OCI-LY1 (cell line): ENCODE results near the gene ACTN4.

Experiments used
- H2AFZ ChIP-seq: fragments of 200-600 bp; sonication (generic), shearing (Covaris generic); 2 replicates; pipeline ENCODE4 v1.6.0; 2014; ENCODE audit warnings: antibody characterized with exemption, mild to moderate bottlenecking, low read length
- H3F3A ChIP-seq: fragments of 200-600 bp; sonication (generic), shearing (Covaris generic); 2 replicates; pipeline ENCODE4 v1.6.0; 2014; ENCODE audit warnings: mild to moderate bottlenecking, antibody characterized with exemption, low read length, moderate library complexity; ENCODE audit not compliant: insufficient read depth
- H3K27ac ChIP-seq: fragments of 200-600 bp; sonication (generic); 2 replicates; pipeline ENCODE4 v1.5.1; 2014; ENCODE audit warnings: low read length, mixed run types, mild to moderate bottlenecking, low read depth; ENCODE audit not compliant: poor library complexity, severe bottlenecking
- H3K27me3 ChIP-seq: fragments of 200-600 bp; sonication (generic); 2 replicates; pipeline ENCODE4 v1.6.0; 2014; ENCODE audit warnings: antibody characterized with exemption, mild to moderate bottlenecking, low read length, moderate library complexity; ENCODE audit not compliant: insufficient read depth
- H3K36me3 ChIP-seq: fragments of 200-600 bp; sonication (generic); 2 replicates; pipeline ENCODE4 v1.6.1; 2014; ENCODE audit warnings: mild to moderate bottlenecking, antibody characterized with exemption, low read length, moderate library complexity, mixed read lengths; ENCODE audit not compliant: insufficient read depth
- H3K4me1 ChIP-seq: fragments of 200-600 bp; sonication (generic); 2 replicates; pipeline ENCODE4 v1.5.1; 2014; ENCODE audit warnings: mild to moderate bottlenecking, low read length, moderate library complexity; ENCODE audit not compliant: insufficient read depth, severe bottlenecking
- H3K4me2 ChIP-seq: fragments of 200-600 bp; sonication (generic), shearing (Covaris generic); 2 replicates; pipeline ENCODE4 v1.6.1; 2014; ENCODE audit warnings: low read length
- H3K4me3 ChIP-seq: fragments of 200-600 bp; sonication (generic); 2 replicates; pipeline ENCODE4 v1.5.1; 2014; ENCODE audit warnings: low read length, low read depth, mild to moderate bottlenecking, mixed read lengths; ENCODE audit not compliant: poor library complexity, severe bottlenecking
- H3K79me2 ChIP-seq: fragments of 200-600 bp; shearing (Covaris generic); 2 replicates; pipeline ENCODE4 v1.6.1; 2016; ENCODE audit warnings: mixed run types, low read length, mixed read lengths; ENCODE audit not compliant: insufficient read depth
- H3K9ac ChIP-seq: fragments of 200-600 bp; sonication (generic), shearing (Covaris generic); 2 replicates; pipeline ENCODE4 v1.6.1; 2014; ENCODE audit warnings: mild to moderate bottlenecking, low read length, mixed read lengths
- H3K9me2 ChIP-seq: fragments of 200-600 bp; sonication (generic), shearing (Covaris generic); 2 replicates; pipeline ENCODE4 v1.6.1; 2014; ENCODE audit warnings: low read depth, mild to moderate bottlenecking, low read length, mixed read lengths
- H3K9me3 ChIP-seq: fragments of 200-600 bp; shearing (Covaris generic); 2 replicates; pipeline ENCODE4 v1.6.1; 2014; ENCODE audit warnings: low read length, mixed read lengths
- H4K20me1 ChIP-seq: fragments of 200-600 bp; sonication (generic), shearing (Covaris generic); 2 replicates; pipeline ENCODE4 v1.6.0; 2016; ENCODE audit warnings: mild to moderate bottlenecking, low read length; ENCODE audit not compliant: insufficient read depth
- CTCF ChIP-seq: fragments of 200-600 bp; sonication (generic), shearing (Covaris generic); IDR thresholded peaks from 2 replicates; pipeline ENCODE4 v1.5.1; 2017; ENCODE audit warnings: mild to moderate bottlenecking, antibody characterized with exemption, low read length, moderate library complexity, mixed read lengths
- EZH2 ChIP-seq: fragments of 200-600 bp; sonication (generic), shearing (Covaris generic); IDR thresholded peaks from 2 replicates; pipeline ENCODE4 v1.8.0; 2017; ENCODE audit warnings: borderline replicate concordance, mixed run types, mild to moderate bottlenecking, antibody characterized with exemption, low read length, moderate library complexity, mixed read lengths

Gene ACTN4

DNA sequence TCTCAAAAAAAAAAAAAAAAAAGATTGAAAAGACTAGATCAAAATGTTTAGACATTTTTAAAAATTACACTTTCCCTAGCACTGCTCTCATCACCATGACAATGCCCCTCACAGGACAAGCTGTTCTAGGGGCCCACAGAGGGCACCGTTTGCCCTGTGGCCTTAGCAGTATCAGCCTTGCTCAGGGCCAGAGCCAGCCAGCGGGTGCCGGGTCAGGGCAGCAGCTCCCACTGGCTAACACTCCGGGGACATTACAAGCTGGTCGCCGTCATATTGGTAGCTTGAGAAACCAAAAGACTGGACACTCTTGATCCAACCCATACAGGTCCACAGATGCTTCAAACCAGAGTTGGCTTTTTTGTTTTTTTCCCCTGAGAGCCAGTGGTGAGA lies 78.8 kb downstream of the ACTN4 start:
- Histone ChIP-seq H3K4me3 (no peak overlapping the region), H3K4me2 (no peak overlapping the region), H2AFZ (no peak overlapping the region), H3F3A (no peaks in the 10 kb centered on the region), H3K9me3 (no peaks in the 10 kb centered on the region), H3K9ac (no peak overlapping the region), H3K36me3 (peaks cover 80% of the 10 kb centered on the region), H3K9me2 (no peaks in the 10 kb centered on the region), H3K4me1 (no peaks in the 10 kb centered on the region), H3K79me2 (no peaks in the 10 kb centered on the region), H3K27ac (no peak overlapping the region), H4K20me1 (no peaks in the 10 kb centered on the region), H3K27me3 (no peaks in the 10 kb centered on the region)
- no peak for TF ChIP-seq CTCF
- no peak for TF ChIP-seq EZH2

- Histone ChIP-seq H3K9me2 (no peaks in the 10 kb centered on the region), H3K9ac (no peak overlapping the region), H3K4me2 (no peak overlapping the region), H3F3A (no peaks in the 10 kb centered on the region), H3K4me3 (no peak overlapping the region), H3K4me1 (no peaks in the 10 kb centered on the region), H3K27me3 (no peaks in the 10 kb centered on the region), H3K9me3 (no peaks in the 10 kb centered on the region), H3K79me2 (no peaks in the 10 kb centered on the region), H3K27ac (no peak overlapping the region), H4K20me1 (no peaks in the 10 kb centered on the region), H3K36me3 (peaks cover 80% of the 10 kb centered on the region), H2AFZ (no peak overlapping the region)
- TF ChIP-seq EZH2 (no peak), CTCF (no peak)
Observed at GRCh38 chr19:38726761-38727301, 79.4 kb downstream of the ACTN4 start.

GRCh38 chr19:38727306-38727867 lies 79.9 kb downstream of the ACTN4 start:
- H3K4me1 ChIP-seq: no peaks in the 10 kb centered on the region
- no peaks in the 10 kb centered on the region for H3K79me2 ChIP-seq
- H2AFZ ChIP-seq: no peak overlapping the region
- H3K27me3 ChIP-seq: no peaks in the 10 kb centered on the region
- peaks cover 76% of the 10 kb centered on the region for H3K36me3 ChIP-seq
- H4K20me1 ChIP-seq: no peaks in the 10 kb centered on the region
- H3K4me3 ChIP-seq: no peak overlapping the region
- no peak overlapping the region for H3K27ac ChIP-seq
- no peaks in the 10 kb centered on the region for H3K9me3 ChIP-seq
- no peaks in the 10 kb centered on the region for H3F3A ChIP-seq
- no peaks in the 10 kb centered on the region for H3K9me2 ChIP-seq
- TF ChIP-seq EZH2: no peak
- TF ChIP-seq CTCF: no peak
- no peak overlapping the region for H3K9ac ChIP-seq
- H3K4me2 ChIP-seq: no peak overlapping the region
